Thymus (tissue), 11 donors: ENCODE data around the gene KLHDC7B. TPM values are rescaled to one million over a fixed set of nuclear protein-coding genes. Genes with fewer than 3 reads are reported as not detected.
"Not testable (repeated sequence)": the region's sequence is repeated elsewhere in the genome, so short reads cannot be mapped to it uniquely, and the experiment has no call there.

Source experiments
- DNase-seq, 9 donors: peaks; one replicate each; pipeline ENCODE4 v3.0.0-alpha.2; 2013; ENCODE audit warnings: low spot score in 9 of 9, low read depth in 6 of 9, missing footprints in 1 of 9
- H3K27ac ChIP-seq, 2 donors: one replicate each; pipeline ENCODE4 v1.5.1; 2013; ENCODE audit warnings: control low read depth in 1 of 2, low read depth in 1 of 2, low read length in 1 of 2, mild to moderate bottlenecking in 1 of 2, moderate library complexity in 1 of 2
- H3K27me3 ChIP-seq, 2 donors: one replicate each; pipeline ENCODE4 v1.5.1; 2013; ENCODE audit warnings: low read length in 1 of 2; ENCODE audit not compliant: control insufficient read depth in 2 of 2, insufficient read depth in 1 of 2
- H3K36me3 ChIP-seq, 2 donors: one replicate each; pipeline ENCODE4 v1.5.1; 2013; ENCODE audit warnings: low read length in 1 of 2, mild to moderate bottlenecking in 1 of 2, moderate library complexity in 1 of 2; ENCODE audit not compliant: control insufficient read depth in 2 of 2, insufficient read depth in 2 of 2
- H3K4me1 ChIP-seq, 2 donors: one replicate each; pipeline ENCODE4 v1.5.1; 2013; ENCODE audit warnings: low read length in 2 of 2; ENCODE audit not compliant: control insufficient read depth in 2 of 2, insufficient read depth in 2 of 2
- H3K4me3 ChIP-seq, 2 donors: one replicate each; pipeline ENCODE4 v1.5.1; 2013; ENCODE audit warnings: low read length in 2 of 2, control low read depth in 1 of 2, mild to moderate bottlenecking in 1 of 2
- H3K9me3 ChIP-seq, 2 donors: one replicate each; pipeline ENCODE4 v1.5.1; 2013; ENCODE audit warnings: low read length in 1 of 2, mild to moderate bottlenecking in 1 of 2; ENCODE audit not compliant: control insufficient read depth in 2 of 2, insufficient read depth in 1 of 2
- WGBS: extraction: QIAGEN DNeasy Blood & Tissue Kit; methylation state at CpG from one replicate; pipeline ENCODE4 v1.1.7; 2013; 5-methylcytosine and 5-hydroxymethylcytosine counted together
- polyA plus RNA-seq: library from polyadenylated mRNA; stranded (reverse); fragments of 200-250 nt; gene quantifications from one replicate; pipeline ENCODE4 v1.2.3, GENCODE V29; 2013
- total RNA-seq: library from RNA; stranded (reverse); fragments of 120-200 nt; gene quantifications from one replicate; pipeline ENCODE4 v1.2.4, GENCODE V29; 2013
- donor health status: healthy.

The KLHDC7B gene
- total and polyA plus RNA-seq, 2 donors, result 6.0 to 23.4 TPM

DNA sequence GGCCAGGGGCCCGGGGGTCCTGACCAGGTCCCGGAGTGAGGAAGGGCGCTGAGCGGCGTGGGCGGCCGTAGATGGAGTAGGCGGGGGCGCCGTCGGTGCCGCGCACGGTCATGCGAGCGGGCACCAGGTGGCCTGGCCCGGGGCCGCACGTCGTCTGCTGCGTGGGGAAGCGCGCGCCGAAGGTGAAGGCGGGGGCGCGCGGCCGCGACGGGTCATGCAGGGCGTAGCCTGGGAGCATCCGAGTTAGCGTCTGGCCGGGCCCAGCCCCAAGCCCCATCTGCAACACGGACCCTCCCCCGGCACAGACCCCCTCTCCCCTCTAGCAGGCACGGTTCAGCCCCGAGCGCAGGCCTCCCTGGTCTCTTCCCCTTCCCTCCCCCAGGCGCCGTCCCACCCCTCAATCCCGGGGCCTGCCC, 14.1 kb upstream of the KLHDC7B start:
- 1% methylated on average over 44 of the region's 44 CpGs for WGBS
- peak overlapping the region; percentile 67 to 97 for H3K27ac ChIP-seq
- peak in 1 of 9 donors; percentile 31 for DNase-seq
- H3K27me3 ChIP-seq, result peaks cover 58 to 79% of the 10 kb centered on the region in 2 donors
- H3K9me3 ChIP-seq, result peaks cover 1 to 12% of the 10 kb centered on the region in 2 donors
- peaks cover 9 to 30% of the 10 kb centered on the region in 2 donors for H3K4me1 ChIP-seq
- peaks cover 0 to 3% of the 10 kb centered on the region in 2 donors for H3K36me3 ChIP-seq
- H3K4me3 ChIP-seq, result peak overlapping the region; percentile 50

DNA sequence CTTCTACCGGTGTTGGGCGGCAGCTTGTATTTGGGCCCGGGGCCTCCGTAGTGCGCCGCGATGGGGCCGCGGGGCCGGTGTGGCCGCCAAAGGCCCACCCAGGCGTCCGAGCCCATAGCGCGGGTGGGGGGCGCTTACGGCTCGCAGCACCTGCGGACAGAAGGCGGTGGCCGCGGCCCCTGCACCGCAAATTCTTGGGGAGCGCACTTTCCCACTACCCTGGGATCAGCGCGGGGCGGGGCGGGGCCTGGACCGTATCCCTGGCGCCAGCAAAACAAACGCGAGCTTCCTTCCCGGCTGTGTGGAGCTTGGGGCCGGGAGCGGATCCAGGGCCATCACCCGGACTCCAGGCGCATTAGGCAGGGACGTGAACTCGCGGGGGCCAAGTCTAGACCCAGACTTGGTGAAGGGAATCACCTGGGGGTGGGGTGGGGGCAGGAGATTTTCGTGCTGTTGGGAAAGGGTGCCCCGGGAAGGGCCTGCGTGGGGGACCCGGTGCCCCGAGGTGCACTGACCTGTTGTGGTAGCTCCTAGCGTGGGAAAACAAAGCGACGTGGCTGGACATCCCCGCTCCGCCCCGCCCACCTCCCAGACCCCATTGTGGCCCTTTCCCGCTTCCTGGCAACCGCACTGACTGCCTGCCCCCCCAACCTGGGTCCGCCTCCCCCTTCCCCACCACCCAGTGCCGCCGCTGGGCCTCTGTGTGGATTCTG, 13.6 kb upstream of the KLHDC7B start:
- peak overlapping the region; percentile 30 to 50 for H3K4me3 ChIP-seq
- H3K4me1 ChIP-seq, result peaks cover 4 to 25% of the 10 kb centered on the region in 2 donors
- H3K36me3 ChIP-seq, result peaks cover 0 to 3% of the 10 kb centered on the region in 2 donors
- peaks cover 1 to 12% of the 10 kb centered on the region in 2 donors for H3K9me3 ChIP-seq
- peaks cover 58 to 74% of the 10 kb centered on the region in 2 donors for H3K27me3 ChIP-seq
- peak overlapping the region; percentile 67 to 97 for H3K27ac ChIP-seq
- WGBS, result 5% methylated on average over 56 of the region's 56 CpGs
- DNase-seq, result no peak

DNA sequence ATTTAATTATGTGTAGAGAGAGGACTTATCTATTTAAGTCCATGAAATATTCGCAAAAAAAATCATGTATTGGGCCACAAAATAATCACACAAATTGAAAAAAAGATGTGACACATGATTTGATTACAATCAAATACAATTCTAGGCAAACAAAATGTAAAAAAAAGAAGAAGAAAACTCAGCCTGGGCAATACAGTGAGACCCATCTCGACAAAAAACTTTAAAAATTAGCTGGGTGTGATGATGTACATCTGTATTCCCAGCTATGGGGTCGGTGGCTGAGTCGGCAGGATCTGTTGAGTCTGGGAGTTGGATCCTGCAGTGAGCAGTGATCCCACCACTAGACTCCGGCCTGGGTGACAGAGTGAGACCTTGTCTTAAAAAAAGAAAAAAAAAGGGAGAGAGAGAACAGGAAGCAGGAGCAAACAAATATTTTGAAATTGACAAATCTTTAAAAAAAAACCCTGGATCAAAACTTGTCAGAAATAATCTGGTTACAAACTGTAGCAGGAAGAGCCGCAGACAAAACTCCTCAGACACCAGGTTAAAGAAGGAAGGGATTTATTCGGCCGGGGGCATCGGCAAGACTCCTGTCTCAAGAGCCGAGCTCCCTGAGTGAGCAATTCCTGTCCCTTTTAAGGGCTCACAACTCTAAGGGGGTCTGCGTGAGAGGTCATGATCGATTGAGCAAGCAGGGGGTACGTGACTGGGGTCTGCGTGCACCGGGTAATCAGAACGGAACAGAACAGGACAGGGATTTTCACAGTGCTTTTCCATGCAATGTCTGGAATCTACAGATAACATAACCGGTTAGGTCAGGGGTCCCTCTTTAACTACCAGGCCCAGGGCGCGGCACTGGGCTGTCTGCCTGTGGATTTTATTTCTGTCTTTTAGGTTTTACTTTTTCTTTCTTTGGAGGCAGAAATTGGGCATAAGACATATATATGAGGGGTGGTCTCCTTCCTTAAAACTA, 12.6 kb upstream of the KLHDC7B start:
- WGBS, result 94% methylated on average over 19 of the region's 19 CpGs
- Histone ChIP-seq H3K9me3 (peaks cover 1 to 10% of the 10 kb centered on the region in 2 donors), H3K36me3 (peaks cover 0 to under 1% of the 10 kb centered on the region in 2 donors), H3K27ac (peak overlapping the region; percentile 42 to 67), H3K4me1 (peaks cover 4 to 27% of the 10 kb centered on the region in 2 donors), H3K4me3 (no peak overlapping the region), H3K27me3 (peaks cover 51 to 69% of the 10 kb centered on the region in 2 donors)
- no peak for DNase-seq

- H3K9me3 ChIP-seq, H3K36me3 ChIP-seq, H3K4me3 ChIP-seq: not testable (repeated sequence)
- peaks cover 42 to 66% of the 10 kb centered on the region in 2 donors for H3K27me3 ChIP-seq
- 81% methylated on average over 21 of the region's 21 CpGs for WGBS
- H3K27ac ChIP-seq, result peak overlapping the region in 1 of 2 donors; percentile 47
- H3K4me1 ChIP-seq, result peaks cover 4 to 35% of the 10 kb centered on the region in 2 donors
- peak in 1 of 9 donors; percentile 46 for DNase-seq
These were observed 11.6 kb upstream of the KLHDC7B start for GRCh38 chr22:50533856-50534711.

DNA sequence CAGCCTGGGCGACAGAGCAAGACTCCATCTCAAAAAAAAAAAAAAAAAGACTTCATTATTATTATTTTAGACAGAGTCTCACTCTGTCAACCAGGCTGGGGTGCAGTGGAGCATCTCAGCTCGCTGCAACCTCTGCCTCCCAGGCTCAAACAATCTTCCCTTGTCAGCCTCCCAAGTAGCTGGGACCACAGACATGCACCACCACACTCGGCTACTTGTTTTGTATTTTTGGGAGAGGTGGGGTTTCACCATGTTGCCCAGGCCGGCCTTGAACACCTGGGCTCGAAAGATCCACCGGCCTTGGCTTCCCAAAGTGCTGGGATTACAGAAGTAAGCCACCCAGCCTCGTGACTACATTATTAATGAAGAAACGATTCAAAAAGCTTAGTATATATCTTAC, 10.6 kb upstream of the KLHDC7B start:
- 90% methylated on average over 8 of the region's 8 CpGs for WGBS
- H3K4me1 ChIP-seq, result peaks cover 1 to 40% of the 10 kb centered on the region in 2 donors
- H3K27ac ChIP-seq, result peak overlapping the region; percentile 7 to 42
- no peak overlapping the region for H3K4me3 ChIP-seq
- DNase-seq, result no peak
- no peaks in the 10 kb centered on the region for H3K9me3 ChIP-seq
- H3K27me3 ChIP-seq, result peaks cover 34 to 58% of the 10 kb centered on the region in 2 donors
- H3K36me3 ChIP-seq, result no peaks in the 10 kb centered on the region

DNA sequence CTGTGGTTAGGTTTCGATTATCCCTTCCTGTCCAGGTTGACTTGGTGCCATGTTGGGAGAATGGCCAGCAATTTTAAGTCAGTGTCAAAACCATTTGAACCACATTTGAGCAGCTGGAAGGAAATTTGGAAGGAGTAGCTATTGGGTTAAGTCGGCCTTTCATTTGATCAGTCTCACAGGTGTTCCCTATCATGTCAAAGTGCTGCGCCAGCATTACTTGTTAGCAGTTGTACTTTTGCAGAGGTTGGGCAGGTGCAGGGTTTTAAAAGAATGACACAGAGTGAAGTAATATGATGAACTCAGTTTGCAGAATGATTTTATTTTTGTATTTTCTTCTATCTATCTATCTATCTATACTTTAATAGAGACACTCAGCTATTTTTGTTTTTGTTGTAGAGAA, 9.5 kb upstream of the KLHDC7B start:
- WGBS, result 78% methylated on average over 3 of the region's 3 CpGs

DNA sequence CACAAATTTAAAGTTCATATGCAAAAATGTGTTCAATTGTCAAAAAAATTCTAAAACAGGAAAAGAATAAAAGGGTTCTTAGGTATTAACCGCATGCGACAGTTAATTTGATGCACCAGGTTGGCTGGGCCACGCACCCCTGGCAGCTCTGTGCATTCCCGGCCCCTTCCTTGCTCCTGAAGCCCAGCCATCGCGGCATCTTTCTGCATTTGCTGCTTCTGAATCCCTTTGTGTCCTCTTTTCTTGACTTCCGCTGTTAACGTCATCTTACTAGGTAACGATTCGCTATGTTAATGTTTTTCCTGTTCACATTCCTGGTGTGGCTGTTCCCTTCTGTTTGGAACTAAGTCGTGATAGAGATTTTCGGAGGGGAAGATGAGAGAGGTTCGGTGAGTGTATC, 7.9 kb upstream of the KLHDC7B start:
- H3K27me3 ChIP-seq, result peaks cover 9 to 41% of the 10 kb centered on the region in 2 donors
- no peak for DNase-seq
- peaks cover 0 to 31% of the 10 kb centered on the region in 2 donors for H3K4me1 ChIP-seq
- H3K4me3 ChIP-seq, result no peak overlapping the region
- no peaks in the 10 kb centered on the region for H3K36me3 ChIP-seq
- peak overlapping the region; percentile 81 to 85 for H3K27ac ChIP-seq
- WGBS, result 97% methylated on average over 13 of the region's 13 CpGs
- H3K9me3 ChIP-seq, result no peaks in the 10 kb centered on the region

More for the DNA sequence above, 9.5 kb upstream of the KLHDC7B start:
- peak in 1 of 9 donors; percentile 57 for DNase-seq
- H3K4me1 ChIP-seq, result peaks cover 0 to 33% of the 10 kb centered on the region in 2 donors
- H3K9me3 ChIP-seq, result no peaks in the 10 kb centered on the region
- no peak overlapping the region for H3K4me3 ChIP-seq
- H3K27ac ChIP-seq, result peak overlapping the region in 1 of 2 donors; percentile 57
- peaks cover 23 to 53% of the 10 kb centered on the region in 2 donors for H3K27me3 ChIP-seq
- H3K36me3 ChIP-seq, result no peaks in the 10 kb centered on the region

GRCh38 chr22:50540381-50540780, 5.3 kb upstream of the KLHDC7B start:
- Histone ChIP-seq H3K9me3 (no peaks in the 10 kb centered on the region), H3K4me1 (peaks cover 0 to 41% of the 10 kb centered on the region in 2 donors), H3K27ac (peak overlapping the region in 1 of 2 donors; percentile 93), H3K27me3 (peaks cover 5 to 47% of the 10 kb centered on the region in 2 donors), H3K36me3 (no peaks in the 10 kb centered on the region), H3K4me3 (no peak overlapping the region)
- WGBS, result 86% methylated on average over 10 of the region's 10 CpGs
- DNase-seq, result no peak
